GM13976 (cell line): ENCODE measurements around the gene ZNF469.
A peak's percentile ranks its signal among the peaks of the same experiment; 100 is the strongest.

Experiments
- DNase-seq: peaks from one replicate; pipeline ENCODE4 v3.0.0; 2012; ENCODE audit warnings: low spot score
- CTCF ChIP-seq: IDR thresholded peaks from 2 replicates; pipeline ENCODE4 v1.5.1; 2012; ENCODE audit warnings: borderline replicate concordance, mild to moderate bottlenecking; ENCODE audit not compliant: insufficient read depth; ENCODE audit errors: extremely low read depth, missing control alignments, control extremely low read depth
- in situ Hi-C: fragments of 300-500 bp; cut with MboI; formaldehyde crosslinking; loops from one replicate; pipeline ENCODE4 v1.12.0; 2022; ENCODE audit warnings: low sequenced_read_pairs, mixed read lengths, inconsistent platforms; ENCODE audit not compliant: unreplicated experiment

ZNF469 gene

GRCh38 chr16:88429387-88430184 is 46.8 kb downstream of the ZNF469 start:
- DNase-seq, result no peak
- TF ChIP-seq CTCF, result no peak
- in situ Hi-C loops, result loop anchor here (25.0 kb wide), 1 partner anchor 108 kb away; no protein-coding TSS in a partner anchor

GRCh38 chr16:88430185-88430523 is 47.4 kb downstream of the ZNF469 start:
- in situ Hi-C loops, result loop anchor here (25.0 kb wide), 1 partner anchor 107 kb away; no protein-coding TSS in a partner anchor
- peak; percentile 68 for DNase-seq
- no peak for TF ChIP-seq CTCF

- in situ Hi-C loops, result loop anchor here (25.0 kb wide), 1 partner anchor 107 kb away; no protein-coding TSS in a partner anchor
- no peak for TF ChIP-seq CTCF
- DNase-seq, result peak; percentile 88
These were observed 48.0 kb downstream of the ZNF469 start for GRCh38 chr16:88430524-88431446.

- in situ Hi-C loops, result loop anchor here (25.0 kb wide), 1 partner anchor 106 kb away; no protein-coding TSS in a partner anchor
- DNase-seq, result no peak
- no peak for TF ChIP-seq CTCF
These were observed 48.9 kb downstream of the ZNF469 start for GRCh38 chr16:88431651-88432050.

GRCh38 chr16:88432174-88432573 is 49.4 kb downstream of the ZNF469 start:
- in situ Hi-C loops, result loop anchor here (25.0 kb wide), 1 partner anchor 105 kb away; no protein-coding TSS in a partner anchor
- DNase-seq, result no peak
- TF ChIP-seq CTCF, result no peak
